HL-60 (cell line): ENCODE measurements around the gene MRPS18A.

Experiments used
- DNase-seq, 2 experiments: peaks; one replicate each; pipeline ENCODE4 v3.0.0-alpha.2; 2010 to 2020; ENCODE audit warnings: low read depth in 1 of 2, low spot score in 1 of 2
- H3K27ac ChIP-seq: fragments of 250-450 bp; sonication (Bioruptor Pico); replicated peaks from 2 replicates; pipeline ENCODE4 v1.5.1; 2020; ENCODE audit warnings: mild to moderate bottlenecking, moderate library complexity
- H3K27me3 ChIP-seq: fragments of 250-450 bp; sonication (Bioruptor Pico); 2 replicates; pipeline ENCODE4 v1.5.1; 2021; ENCODE audit warnings: mild to moderate bottlenecking, moderate library complexity; ENCODE audit not compliant: insufficient read depth, poor library complexity, severe bottlenecking
- H3K4me3 ChIP-seq: replicated peaks from 2 replicates; pipeline ENCODE4 v1.5.1; 2011; ENCODE audit warnings: mild to moderate bottlenecking, control low read depth, low read length; ENCODE audit not compliant: insufficient read depth
- CTCF ChIP-seq: IDR thresholded peaks from one replicate; pipeline ENCODE4 v1.5.1; 2011; ENCODE audit warnings: low read length, control low read depth, inconsistent platforms; ENCODE audit not compliant: insufficient read depth
- GABPA ChIP-seq: IDR thresholded peaks from 2 replicates; pipeline ENCODE4 v1.6.1; 2012; ENCODE audit warnings: low read depth
- POLR2AphosphoS5 ChIP-seq: IDR thresholded peaks from 2 replicates; pipeline ENCODE4 v1.6.1; 2012; ENCODE audit warnings: low read depth
- REST ChIP-seq: IDR thresholded peaks from 2 replicates; pipeline ENCODE4 v1.6.1; 2012; ENCODE audit warnings: low read depth; ENCODE audit not compliant: insufficient replicate concordance
- SPI1 ChIP-seq: IDR thresholded peaks from 2 replicates; pipeline ENCODE4 v1.6.1; 2012; ENCODE audit warnings: low read depth, mild to moderate bottlenecking, borderline replicate concordance

MRPS18A gene

GRCh38 chr6:43674291-43674690, 13.3 kb downstream of the MRPS18A start:
- no peak for TF ChIP-seq CTCF
- no peak for TF ChIP-seq SPI1
- TF ChIP-seq POLR2AphosphoS5 = no peak
- no peak for TF ChIP-seq REST
- no peak for TF ChIP-seq GABPA
- no peak overlapping the region for H3K27ac ChIP-seq
- DNase-seq = no peak

GRCh38 chr6:43673444-43674084, 14.0 kb downstream of the MRPS18A start:
- H3K4me3 ChIP-seq = no peak overlapping the region
- DNase-seq = no peak
- no peak overlapping the region for H3K27ac ChIP-seq
- H3K27me3 ChIP-seq = no peaks in the 10 kb centered on the region
- TF ChIP-seq POLR2AphosphoS5 (no peak), CTCF (no peak), SPI1 (no peak), GABPA (no peak)

More at GRCh38 chr6:43674291-43674690, 13.3 kb downstream of the MRPS18A start:
- Histone ChIP-seq H3K4me3 (no peak overlapping the region), H3K27me3 (no peaks in the 10 kb centered on the region)

GRCh38 chr6:43671801-43672690, 15.5 kb downstream of the MRPS18A start:
- Histone ChIP-seq H3K27me3 (no peaks in the 10 kb centered on the region), H3K4me3 (no peak overlapping the region), H3K27ac (no peak overlapping the region)
- DNase-seq = no peak
- TF ChIP-seq POLR2AphosphoS5 (no peak), REST (no peak), SPI1 (no peak), GABPA (no peak), CTCF (no peak)
